Osteocyte (in vitro differentiated cells): Measurements from ENCODE around the gene SLCO2A1. TPM values are rescaled to one million over a fixed set of nuclear protein-coding genes. Genes with fewer than 3 reads are reported as not detected.

ENCODE experiments used
- DNase-seq: peaks from one replicate; pipeline ENCODE4 v3.0.0; 2021; ENCODE audit warnings: mixed read lengths; ENCODE audit not compliant: unreplicated experiment; ENCODE audit errors: extremely low spot score
- H3K27ac Mint-ChIP-seq: one replicate; pipeline ENCODE4 v1.8.0; 2021; ENCODE audit warnings: mild to moderate bottlenecking, mixed read lengths; ENCODE audit not compliant: unreplicated experiment
- H3K27me3 Mint-ChIP-seq: one replicate; pipeline ENCODE4 v1.8.0; 2021; ENCODE audit warnings: mixed read lengths; ENCODE audit not compliant: unreplicated experiment
- H3K36me3 Mint-ChIP-seq: one replicate; pipeline ENCODE4 v1.8.0; 2021; ENCODE audit warnings: mixed read lengths; ENCODE audit not compliant: unreplicated experiment
- H3K4me1 Mint-ChIP-seq: one replicate; pipeline ENCODE4 v1.8.0; 2021; ENCODE audit warnings: mixed read lengths; ENCODE audit not compliant: unreplicated experiment
- H3K4me3 Mint-ChIP-seq: one replicate; pipeline ENCODE4 v1.8.0; 2021; ENCODE audit warnings: mild to moderate bottlenecking, moderate library complexity, mixed read lengths; ENCODE audit not compliant: unreplicated experiment
- H3K9me3 Mint-ChIP-seq: one replicate; pipeline ENCODE4 v1.8.0; 2021; ENCODE audit warnings: mixed read lengths; ENCODE audit not compliant: unreplicated experiment
- total RNA-seq: library from RNA; stranded (reverse); gene quantifications from 2 replicates; pipeline ENCODE4 v1.2.1, GENCODE V29; 2021
- TF ChIP-seq, protein P1 (sequence below): fragments of 200-600 bp; sonication (generic); IDR thresholded peaks from 2 replicates; pipeline ENCODE4 v1.5.0; 2021; ENCODE audit warnings: antibody characterized with exemption, mild to moderate bottlenecking, moderate library complexity

Gene SLCO2A1
- total RNA-seq, 1 donor from 2014 or later, result 9.8 TPM

GRCh38 chr3:133884054-133884886 lies 145.5 kb downstream of the SLCO2A1 start:
- DNase-seq, result peak; percentile 59
- no peaks in the 10 kb centered on the region for H3K27me3 Mint-ChIP-seq
- H3K27ac Mint-ChIP-seq, result no peak overlapping the region
- TF ChIP-seq, protein P1, sequence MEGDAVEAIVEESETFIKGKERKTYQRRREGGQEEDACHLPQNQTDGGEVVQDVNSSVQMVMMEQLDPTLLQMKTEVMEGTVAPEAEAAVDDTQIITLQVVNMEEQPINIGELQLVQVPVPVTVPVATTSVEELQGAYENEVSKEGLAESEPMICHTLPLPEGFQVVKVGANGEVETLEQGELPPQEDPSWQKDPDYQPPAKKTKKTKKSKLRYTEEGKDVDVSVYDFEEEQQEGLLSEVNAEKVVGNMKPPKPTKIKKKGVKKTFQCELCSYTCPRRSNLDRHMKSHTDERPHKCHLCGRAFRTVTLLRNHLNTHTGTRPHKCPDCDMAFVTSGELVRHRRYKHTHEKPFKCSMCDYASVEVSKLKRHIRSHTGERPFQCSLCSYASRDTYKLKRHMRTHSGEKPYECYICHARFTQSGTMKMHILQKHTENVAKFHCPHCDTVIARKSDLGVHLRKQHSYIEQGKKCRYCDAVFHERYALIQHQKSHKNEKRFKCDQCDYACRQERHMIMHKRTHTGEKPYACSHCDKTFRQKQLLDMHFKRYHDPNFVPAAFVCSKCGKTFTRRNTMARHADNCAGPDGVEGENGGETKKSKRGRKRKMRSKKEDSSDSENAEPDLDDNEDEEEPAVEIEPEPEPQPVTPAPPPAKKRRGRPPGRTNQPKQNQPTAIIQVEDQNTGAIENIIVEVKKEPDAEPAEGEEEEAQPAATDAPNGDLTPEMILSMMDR, result no peak
- no peak overlapping the region for H3K4me3 Mint-ChIP-seq
- no peaks in the 10 kb centered on the region for H3K9me3 Mint-ChIP-seq
- H3K4me1 Mint-ChIP-seq, result no peaks in the 10 kb centered on the region
- no peaks in the 10 kb centered on the region for H3K36me3 Mint-ChIP-seq

- TF ChIP-seq, protein P1, result no peak
- Mint-ChIP-seq H3K4me3 (no peak overlapping the region), H3K4me1 (no peaks in the 10 kb centered on the region), H3K9me3 (peaks cover 4% of the 10 kb centered on the region), H3K36me3 (peaks cover under 1% of the 10 kb centered on the region), H3K27me3 (no peaks in the 10 kb centered on the region), H3K27ac (no peak overlapping the region)
- DNase-seq, result peak; percentile 57
Observed at GRCh38 chr3:133883641-133884040, 146.1 kb downstream of the SLCO2A1 start.

GRCh38 chr3:133882986-133883586 lies 146.6 kb downstream of the SLCO2A1 start:
- Mint-ChIP-seq H3K27ac (no peak overlapping the region), H3K36me3 (peaks cover 2% of the 10 kb centered on the region), H3K27me3 (no peaks in the 10 kb centered on the region), H3K4me1 (no peaks in the 10 kb centered on the region), H3K4me3 (no peak overlapping the region), H3K9me3 (peaks cover 10% of the 10 kb centered on the region)
- TF ChIP-seq, protein P1, result no peak
- peak; percentile 67 for DNase-seq

GRCh38 chr3:133881939-133882825 lies 147.5 kb downstream of the SLCO2A1 start:
- H3K27me3 Mint-ChIP-seq, result no peaks in the 10 kb centered on the region
- peaks cover 2% of the 10 kb centered on the region for H3K36me3 Mint-ChIP-seq
- peak; percentile 68 for DNase-seq
- H3K9me3 Mint-ChIP-seq, result peaks cover 13% of the 10 kb centered on the region
- TF ChIP-seq, protein P1, result no peak
- no peak overlapping the region for H3K27ac Mint-ChIP-seq
- H3K4me1 Mint-ChIP-seq, result no peaks in the 10 kb centered on the region
- no peak overlapping the region for H3K4me3 Mint-ChIP-seq
